GM23338 (cell line): ENCODE data around the gene OR10H2. TPM values are rescaled to one million over a fixed set of nuclear protein-coding genes. Genes with fewer than 3 reads are reported as not detected.

Source experiments
- ATAC-seq: fragments of 200-7000 bp; cut with Tn5 transposase; 3 replicates; pipeline ENCODE4 v1.9.1; 2020
- DNase-seq: peaks from one replicate; pipeline ENCODE4 v3.0.0-alpha.2; 2015; ENCODE audit warnings: low spot score
- H2AFZ ChIP-seq: fragments of 200-600 bp; sonication (generic); 2 replicates; pipeline ENCODE4 v1.8.0; 2016; ENCODE audit warnings: antibody characterized with exemption, mild to moderate bottlenecking, moderate library complexity
- H3F3A ChIP-seq: fragments of 200-600 bp; sonication (generic); replicated peaks from 2 replicates; pipeline ENCODE4 v1.8.0; 2017; ENCODE audit warnings: antibody characterized with exemption, mixed run types, low read depth
- H3K27ac ChIP-seq: fragments of 200-600 bp; sonication (generic); 2 replicates; pipeline ENCODE4 v1.6.1; 2016; ENCODE audit warnings: low read depth
- H3K27me3 ChIP-seq: fragments of 200-600 bp; sonication (generic); 2 replicates; pipeline ENCODE4 v1.8.0; 2016; ENCODE audit warnings: mild to moderate bottlenecking, mixed run types, moderate library complexity; ENCODE audit not compliant: insufficient read depth
- H3K36me3 ChIP-seq: fragments of 200-600 bp; sonication (generic); 2 replicates; pipeline ENCODE4 v1.8.0; 2016; ENCODE audit warnings: mild to moderate bottlenecking; ENCODE audit not compliant: insufficient read depth
- H3K4me1 ChIP-seq: fragments of 200-600 bp; sonication (generic); 2 replicates; pipeline ENCODE4 v1.8.0; 2016; ENCODE audit warnings: mild to moderate bottlenecking, moderate library complexity; ENCODE audit not compliant: insufficient read depth
- H3K4me2 ChIP-seq: fragments of 200-600 bp; sonication (generic); 2 replicates; pipeline ENCODE4 v1.7.1; 2017; ENCODE audit warnings: mixed run types
- H3K4me3 ChIP-seq: fragments of 200-600 bp; sonication (generic); 2 replicates; pipeline ENCODE4 v1.6.1; 2016; ENCODE audit warnings: mixed run types
- H3K79me2 ChIP-seq: fragments of 200-600 bp; sonication (generic); replicated peaks from 2 replicates; pipeline ENCODE4 v1.8.0; 2017; ENCODE audit warnings: mild to moderate bottlenecking; ENCODE audit not compliant: insufficient read depth
- H3K9me2 ChIP-seq: fragments of 200-600 bp; sonication (generic); 2 replicates; pipeline ENCODE4 v1.8.0; 2017; ENCODE audit not compliant: insufficient read depth
- H4K20me1 ChIP-seq: fragments of 200-600 bp; sonication (generic); replicated peaks from 2 replicates; pipeline ENCODE4 v1.8.0; 2017; ENCODE audit warnings: mild to moderate bottlenecking; ENCODE audit not compliant: insufficient read depth
- H3K27ac Mint-ChIP-seq: 2 replicates; pipeline ENCODE4 v1.8.0; 2020; ENCODE audit warnings: inconsistent platforms, mild to moderate bottlenecking, moderate library complexity, mixed read lengths
- H3K27me3 Mint-ChIP-seq: 3 replicates; pipeline ENCODE4 v1.8.0; 2022; ENCODE audit warnings: low read depth, mild to moderate bottlenecking, moderate library complexity, mixed read lengths, inconsistent platforms; ENCODE audit not compliant: insufficient read depth, poor library complexity
- H3K36me3 Mint-ChIP-seq: 3 replicates; pipeline ENCODE4 v1.8.0; 2021; ENCODE audit warnings: low read depth, mild to moderate bottlenecking, inconsistent platforms, moderate library complexity, mixed read lengths
- H3K4me1 Mint-ChIP-seq: 3 replicates; pipeline ENCODE4 v1.8.0; 2020; ENCODE audit warnings: mild to moderate bottlenecking, inconsistent platforms, mixed read lengths
- H3K4me3 Mint-ChIP-seq: 3 replicates; pipeline ENCODE4 v1.8.0; 2021; ENCODE audit warnings: moderate library complexity, mild to moderate bottlenecking, inconsistent platforms, mixed read lengths
- H3K9me3 Mint-ChIP-seq: 3 replicates; pipeline ENCODE4 v1.8.0; 2020; ENCODE audit warnings: moderate library complexity, mild to moderate bottlenecking, inconsistent platforms, mixed read lengths
- CREB1 ChIP-seq: fragments of 250-450 bp; sonication (Bioruptor Pico); IDR thresholded peaks from 2 replicates; pipeline ENCODE4 v1.5.0; 2020; ENCODE audit warnings: low read depth, mild to moderate bottlenecking, moderate library complexity
- EZH2 ChIP-seq: fragments of 200-600 bp; sonication (generic); IDR thresholded peaks from one replicate; pipeline ENCODE4 v1.8.0; 2017; ENCODE audit warnings: antibody characterized with exemption, mild to moderate bottlenecking, low read depth; ENCODE audit not compliant: unreplicated experiment
- EZH2phosphoT487 ChIP-seq: fragments of 200-600 bp; sonication (generic); IDR thresholded peaks from one replicate; pipeline ENCODE4 v1.8.1; 2018; ENCODE audit warnings: antibody characterized with exemption; ENCODE audit not compliant: unreplicated experiment
- JUNB ChIP-seq: IDR thresholded peaks from one replicate; pipeline ENCODE4 v1.6.1; 2016; ENCODE audit warnings: antibody characterized with exemption; ENCODE audit not compliant: unreplicated experiment
- NANOG ChIP-seq: IDR thresholded peaks from 2 replicates; pipeline ENCODE4 v1.6.1; 2016; ENCODE audit warnings: antibody characterized with exemption, borderline replicate concordance
- POLR2AphosphoS5 ChIP-seq: IDR thresholded peaks from 2 replicates; pipeline ENCODE4 v1.6.1; 2016; ENCODE audit warnings: antibody characterized with exemption, low read depth
- STAT1 ChIP-seq: IDR thresholded peaks from one replicate; pipeline ENCODE4 v1.6.1; 2016; ENCODE audit warnings: antibody characterized with exemption; ENCODE audit not compliant: unreplicated experiment
- ZNF114 ChIP-seq: fragments of 250-450 bp; sonication (Bioruptor Pico); IDR thresholded peaks from 2 replicates; pipeline ENCODE4 v1.5.0; 2020; ENCODE audit warnings: mild to moderate bottlenecking, moderate library complexity
- ZNF331 ChIP-seq: fragments of 250-450 bp; sonication (Bioruptor Pico); IDR thresholded peaks from 2 replicates; pipeline ENCODE4 v1.5.0; 2020; ENCODE audit warnings: low read depth, mild to moderate bottlenecking, moderate library complexity
- polyA plus RNA-seq: library from polyadenylated mRNA; unstranded; fragments of >200 nt; fragmentation: Nextera tagmentation; extraction: Ambion mirVana; gene quantifications from 2 replicates; pipeline ENCODE4 v1.2.1, GENCODE V29; 2016
- total RNA-seq: library from RNA; depleted of rRNA; stranded (reverse); fragments of >200 nt; shearing (Covaris generic); gene quantifications from 2 replicates; pipeline ENCODE4 v1.2.3, GENCODE V29; 2014
- TF ChIP-seq, protein P1 (sequence below): fragments of 250-450 bp; sonication (Bioruptor Pico); IDR thresholded peaks from 2 replicates; pipeline ENCODE4 v1.5.0; 2020; ENCODE audit warnings: mild to moderate bottlenecking, moderate library complexity
- TF ChIP-seq, protein P2 (sequence below): IDR thresholded peaks from 2 replicates; pipeline ENCODE4 v1.6.1; 2016; ENCODE audit warnings: antibody characterized with exemption
- TF ChIP-seq, protein P3 (sequence below): IDR thresholded peaks from one replicate; pipeline ENCODE4 v1.6.1; 2018; ENCODE audit warnings: antibody characterized with exemption; ENCODE audit not compliant: unreplicated experiment
- TF ChIP-seq, protein P4 (sequence below), 2 experiments: fragments of 200-600 bp in 1 of 2; sonication (generic) in 1 of 2; conservative IDR thresholded peaks; 2 replicates each; pipeline versions ENCODE4 v1.5.1 to v1.6.1; 2016 to 2017; ENCODE audit warnings: antibody characterized with exemption in 2 of 2, low read depth in 2 of 2, mild to moderate bottlenecking in 2 of 2, moderate library complexity in 1 of 2

OR10H2 gene
- total and polyA plus RNA-seq, 2 experiments from 2014 or later = not detected

DNA sequence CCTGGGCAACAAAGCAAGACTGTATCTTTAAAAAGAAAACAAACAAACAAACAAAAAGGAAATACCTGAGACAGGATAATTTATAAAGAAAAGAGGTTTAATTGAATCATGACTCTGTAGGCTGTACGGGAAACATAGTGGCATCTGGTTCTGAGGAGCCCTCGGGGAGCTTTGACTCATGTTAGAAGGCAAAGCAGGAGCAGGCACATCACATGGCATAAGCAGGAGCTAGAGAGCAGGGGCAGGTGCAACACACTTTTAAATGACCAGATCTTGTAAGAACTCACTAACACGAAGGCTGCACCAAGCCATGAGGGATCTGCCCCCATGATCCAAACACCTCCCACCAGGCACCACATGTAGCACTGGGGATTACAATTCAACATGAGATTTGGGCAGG, 13.2 kb upstream of the OR10H2 start:
- no peak overlapping the region for H3K4me2 ChIP-seq
- Mint-ChIP-seq H3K27ac (no peak overlapping the region), H3K4me3 (no peak overlapping the region), H3K9me3 (peaks cover 91% of the 10 kb centered on the region), H3K27me3 (peaks cover 7% of the 10 kb centered on the region), H3K4me1 (no peaks in the 10 kb centered on the region), H3K36me3 (peaks cover 22% of the 10 kb centered on the region)
- H3K27me3 ChIP-seq = no peaks in the 10 kb centered on the region
- H2AFZ ChIP-seq = no peak overlapping the region
- H3K4me1 ChIP-seq = no peaks in the 10 kb centered on the region
- no peak overlapping the region for H3K27ac ChIP-seq
- H3K4me3 ChIP-seq = no peak overlapping the region
- DNase-seq (no peak), ATAC-seq (no peak)
- H3K79me2 ChIP-seq = no peaks in the 10 kb centered on the region
- no peaks in the 10 kb centered on the region for H3K9me2 ChIP-seq
- H3F3A ChIP-seq = no peaks in the 10 kb centered on the region
- TF ChIP-seq, protein P1, sequence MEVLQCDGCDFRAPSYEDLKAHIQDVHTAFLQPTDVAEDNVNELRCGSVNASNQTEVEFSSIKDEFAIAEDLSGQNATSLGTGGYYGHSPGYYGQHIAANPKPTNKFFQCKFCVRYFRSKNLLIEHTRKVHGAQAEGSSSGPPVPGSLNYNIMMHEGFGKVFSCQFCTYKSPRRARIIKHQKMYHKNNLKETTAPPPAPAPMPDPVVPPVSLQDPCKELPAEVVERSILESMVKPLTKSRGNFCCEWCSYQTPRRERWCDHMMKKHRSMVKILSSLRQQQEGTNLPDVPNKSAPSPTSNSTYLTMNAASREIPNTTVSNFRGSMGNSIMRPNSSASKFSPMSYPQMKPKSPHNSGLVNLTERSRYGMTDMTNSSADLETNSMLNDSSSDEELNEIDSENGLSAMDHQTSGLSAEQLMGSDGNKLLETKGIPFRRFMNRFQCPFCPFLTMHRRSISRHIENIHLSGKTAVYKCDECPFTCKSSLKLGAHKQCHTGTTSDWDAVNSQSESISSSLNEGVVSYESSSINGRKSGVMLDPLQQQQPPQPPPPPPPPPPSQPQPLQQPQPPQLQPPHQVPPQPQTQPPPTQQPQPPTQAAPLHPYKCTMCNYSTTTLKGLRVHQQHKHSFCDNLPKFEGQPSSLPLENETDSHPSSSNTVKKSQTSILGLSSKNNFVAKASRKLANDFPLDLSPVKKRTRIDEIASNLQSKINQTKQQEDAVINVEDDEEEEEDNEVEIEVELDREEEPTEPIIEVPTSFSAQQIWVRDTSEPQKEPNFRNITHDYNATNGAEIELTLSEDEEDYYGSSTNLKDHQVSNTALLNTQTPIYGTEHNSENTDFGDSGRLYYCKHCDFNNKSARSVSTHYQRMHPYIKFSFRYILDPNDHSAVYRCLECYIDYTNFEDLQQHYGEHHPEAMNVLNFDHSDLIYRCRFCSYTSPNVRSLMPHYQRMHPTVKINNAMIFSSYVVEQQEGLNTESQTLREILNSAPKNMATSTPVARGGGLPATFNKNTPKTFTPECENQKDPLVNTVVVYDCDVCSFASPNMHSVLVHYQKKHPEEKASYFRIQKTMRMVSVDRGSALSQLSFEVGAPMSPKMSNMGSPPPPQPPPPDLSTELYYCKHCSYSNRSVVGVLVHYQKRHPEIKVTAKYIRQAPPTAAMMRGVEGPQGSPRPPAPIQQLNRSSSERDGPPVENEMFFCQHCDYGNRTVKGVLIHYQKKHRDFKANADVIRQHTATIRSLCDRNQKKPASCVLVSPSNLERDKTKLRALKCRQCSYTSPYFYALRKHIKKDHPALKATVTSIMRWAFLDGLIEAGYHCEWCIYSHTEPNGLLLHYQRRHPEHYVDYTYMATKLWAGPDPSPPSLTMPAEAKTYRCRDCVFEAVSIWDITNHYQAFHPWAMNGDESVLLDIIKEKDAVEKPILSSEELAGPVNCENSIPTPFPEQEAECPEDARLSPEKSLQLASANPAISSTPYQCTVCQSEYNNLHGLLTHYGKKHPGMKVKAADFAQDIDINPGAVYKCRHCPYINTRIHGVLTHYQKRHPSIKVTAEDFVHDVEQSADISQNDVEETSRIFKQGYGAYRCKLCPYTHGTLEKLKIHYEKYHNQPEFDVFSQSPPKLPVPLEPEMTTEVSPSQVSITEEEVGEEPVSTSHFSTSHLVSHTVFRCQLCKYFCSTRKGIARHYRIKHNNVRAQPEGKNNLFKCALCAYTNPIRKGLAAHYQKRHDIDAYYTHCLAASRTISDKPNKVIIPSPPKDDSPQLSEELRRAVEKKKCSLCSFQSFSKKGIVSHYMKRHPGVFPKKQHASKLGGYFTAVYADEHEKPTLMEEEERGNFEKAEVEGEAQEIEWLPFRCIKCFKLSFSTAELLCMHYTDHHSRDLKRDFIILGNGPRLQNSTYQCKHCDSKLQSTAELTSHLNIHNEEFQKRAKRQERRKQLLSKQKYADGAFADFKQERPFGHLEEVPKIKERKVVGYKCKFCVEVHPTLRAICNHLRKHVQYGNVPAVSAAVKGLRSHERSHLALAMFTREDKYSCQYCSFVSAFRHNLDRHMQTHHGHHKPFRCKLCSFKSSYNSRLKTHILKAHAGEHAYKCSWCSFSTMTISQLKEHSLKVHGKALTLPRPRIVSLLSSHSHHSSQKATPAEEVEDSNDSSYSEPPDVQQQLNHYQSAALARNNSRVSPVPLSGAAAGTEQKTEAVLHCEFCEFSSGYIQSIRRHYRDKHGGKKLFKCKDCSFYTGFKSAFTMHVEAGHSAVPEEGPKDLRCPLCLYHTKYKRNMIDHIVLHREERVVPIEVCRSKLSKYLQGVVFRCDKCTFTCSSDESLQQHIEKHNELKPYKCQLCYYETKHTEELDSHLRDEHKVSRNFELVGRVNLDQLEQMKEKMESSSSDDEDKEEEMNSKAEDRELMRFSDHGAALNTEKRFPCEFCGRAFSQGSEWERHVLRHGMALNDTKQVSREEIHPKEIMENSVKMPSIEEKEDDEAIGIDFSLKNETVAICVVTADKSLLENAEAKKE (CRISPR knock-in tag) = no peak
- no peak for TF ChIP-seq POLR2AphosphoS5
- no peak for TF ChIP-seq JUNB
- TF ChIP-seq, protein P2, sequence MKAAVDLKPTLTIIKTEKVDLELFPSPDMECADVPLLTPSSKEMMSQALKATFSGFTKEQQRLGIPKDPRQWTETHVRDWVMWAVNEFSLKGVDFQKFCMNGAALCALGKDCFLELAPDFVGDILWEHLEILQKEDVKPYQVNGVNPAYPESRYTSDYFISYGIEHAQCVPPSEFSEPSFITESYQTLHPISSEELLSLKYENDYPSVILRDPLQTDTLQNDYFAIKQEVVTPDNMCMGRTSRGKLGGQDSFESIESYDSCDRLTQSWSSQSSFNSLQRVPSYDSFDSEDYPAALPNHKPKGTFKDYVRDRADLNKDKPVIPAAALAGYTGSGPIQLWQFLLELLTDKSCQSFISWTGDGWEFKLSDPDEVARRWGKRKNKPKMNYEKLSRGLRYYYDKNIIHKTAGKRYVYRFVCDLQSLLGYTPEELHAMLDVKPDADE = no peak
- no peak for TF ChIP-seq EZH2phosphoT487
- TF ChIP-seq, protein P3, sequence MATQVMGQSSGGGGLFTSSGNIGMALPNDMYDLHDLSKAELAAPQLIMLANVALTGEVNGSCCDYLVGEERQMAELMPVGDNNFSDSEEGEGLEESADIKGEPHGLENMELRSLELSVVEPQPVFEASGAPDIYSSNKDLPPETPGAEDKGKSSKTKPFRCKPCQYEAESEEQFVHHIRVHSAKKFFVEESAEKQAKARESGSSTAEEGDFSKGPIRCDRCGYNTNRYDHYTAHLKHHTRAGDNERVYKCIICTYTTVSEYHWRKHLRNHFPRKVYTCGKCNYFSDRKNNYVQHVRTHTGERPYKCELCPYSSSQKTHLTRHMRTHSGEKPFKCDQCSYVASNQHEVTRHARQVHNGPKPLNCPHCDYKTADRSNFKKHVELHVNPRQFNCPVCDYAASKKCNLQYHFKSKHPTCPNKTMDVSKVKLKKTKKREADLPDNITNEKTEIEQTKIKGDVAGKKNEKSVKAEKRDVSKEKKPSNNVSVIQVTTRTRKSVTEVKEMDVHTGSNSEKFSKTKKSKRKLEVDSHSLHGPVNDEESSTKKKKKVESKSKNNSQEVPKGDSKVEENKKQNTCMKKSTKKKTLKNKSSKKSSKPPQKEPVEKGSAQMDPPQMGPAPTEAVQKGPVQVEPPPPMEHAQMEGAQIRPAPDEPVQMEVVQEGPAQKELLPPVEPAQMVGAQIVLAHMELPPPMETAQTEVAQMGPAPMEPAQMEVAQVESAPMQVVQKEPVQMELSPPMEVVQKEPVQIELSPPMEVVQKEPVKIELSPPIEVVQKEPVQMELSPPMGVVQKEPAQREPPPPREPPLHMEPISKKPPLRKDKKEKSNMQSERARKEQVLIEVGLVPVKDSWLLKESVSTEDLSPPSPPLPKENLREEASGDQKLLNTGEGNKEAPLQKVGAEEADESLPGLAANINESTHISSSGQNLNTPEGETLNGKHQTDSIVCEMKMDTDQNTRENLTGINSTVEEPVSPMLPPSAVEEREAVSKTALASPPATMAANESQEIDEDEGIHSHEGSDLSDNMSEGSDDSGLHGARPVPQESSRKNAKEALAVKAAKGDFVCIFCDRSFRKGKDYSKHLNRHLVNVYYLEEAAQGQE = no peak
- TF ChIP-seq ZNF331 (CRISPR knock-in tag) = no peak
- no peak for TF ChIP-seq ZNF114 (CRISPR knock-in tag)
- no peak for TF ChIP-seq NANOG
- TF ChIP-seq EZH2 = no peak
- no peak for TF ChIP-seq STAT1
- TF ChIP-seq, protein P4, sequence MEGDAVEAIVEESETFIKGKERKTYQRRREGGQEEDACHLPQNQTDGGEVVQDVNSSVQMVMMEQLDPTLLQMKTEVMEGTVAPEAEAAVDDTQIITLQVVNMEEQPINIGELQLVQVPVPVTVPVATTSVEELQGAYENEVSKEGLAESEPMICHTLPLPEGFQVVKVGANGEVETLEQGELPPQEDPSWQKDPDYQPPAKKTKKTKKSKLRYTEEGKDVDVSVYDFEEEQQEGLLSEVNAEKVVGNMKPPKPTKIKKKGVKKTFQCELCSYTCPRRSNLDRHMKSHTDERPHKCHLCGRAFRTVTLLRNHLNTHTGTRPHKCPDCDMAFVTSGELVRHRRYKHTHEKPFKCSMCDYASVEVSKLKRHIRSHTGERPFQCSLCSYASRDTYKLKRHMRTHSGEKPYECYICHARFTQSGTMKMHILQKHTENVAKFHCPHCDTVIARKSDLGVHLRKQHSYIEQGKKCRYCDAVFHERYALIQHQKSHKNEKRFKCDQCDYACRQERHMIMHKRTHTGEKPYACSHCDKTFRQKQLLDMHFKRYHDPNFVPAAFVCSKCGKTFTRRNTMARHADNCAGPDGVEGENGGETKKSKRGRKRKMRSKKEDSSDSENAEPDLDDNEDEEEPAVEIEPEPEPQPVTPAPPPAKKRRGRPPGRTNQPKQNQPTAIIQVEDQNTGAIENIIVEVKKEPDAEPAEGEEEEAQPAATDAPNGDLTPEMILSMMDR (conservative IDR thresholded peaks at IDR 0.05; ENCODE audit: low read depth in 2 of 2) = no peak
- TF ChIP-seq CREB1 = no peak
- no peaks in the 10 kb centered on the region; the same call in 1 of the 2 replicates for H3K36me3 ChIP-seq
- H4K20me1 ChIP-seq = no peaks in the 10 kb centered on the region
